RWPE1 (cell line): ENCODE data around the gene FHOD3.

Experiments
- CTCF ChIA-PET: fragments of 350-600 bp; sonication (Branson Sonifier 250); formaldehyde crosslinking; extraction: SDS; loops from one replicate; lab custom pipeline; 2021; lab: Yijun Ruan, JAX
- POLR2A ChIA-PET: fragments of 400-600 bp; formaldehyde crosslinking; extraction: SDS; loops from one replicate; lab custom pipeline; 2020; ENCODE audit warnings: antibody characterized with exemption; ENCODE audit not compliant: low non-redundant PET; lab: Yijun Ruan, JAX
- DNase-seq: peaks from one replicate; pipeline ENCODE4 v3.0.0; 2012; ENCODE audit warnings: low spot score
- H3K27ac ChIP-seq: fragments of 450-650 bp; 2 replicates; pipeline ENCODE4 v1.5.1; 2017
- CTCF ChIP-seq: fragments of 450-650 bp; conservative IDR thresholded peaks from 2 replicates; pipeline ENCODE4 v1.5.1; 2017; ENCODE audit warnings: low read depth, mild to moderate bottlenecking

The FHOD3 gene

GRCh38 chr18:36441426-36442240, 144.1 kb downstream of the FHOD3 start:
- ChIA-PET POLR2A (no interaction called here), CTCF (no interaction called here)
- peak; percentile 3 for DNase-seq
- no peak for TF ChIP-seq CTCF
- H3K27ac ChIP-seq = no peak overlapping the region

- no peak for DNase-seq
- CTCF ChIA-PET = interaction anchor here (0.6 kb wide), 1 partner anchor 755 kb away, joined by 4 read pairs; no protein-coding TSS in a partner anchor
- no peak for TF ChIP-seq CTCF
- POLR2A ChIA-PET = no interaction called here
- no peak overlapping the region for H3K27ac ChIP-seq
Observed at GRCh38 chr18:36442717-36443116, 145.2 kb downstream of the FHOD3 start.

- no peak overlapping the region for H3K27ac ChIP-seq
- ChIA-PET POLR2A (no interaction called here), CTCF (no interaction called here)
- DNase-seq = peak; percentile 2
- TF ChIP-seq CTCF = no peak
Observed at GRCh38 chr18:36446059-36446458, 148.5 kb downstream of the FHOD3 start.

GRCh38 chr18:36448384-36449290, 151.1 kb downstream of the FHOD3 start:
- no peak for DNase-seq
- ChIA-PET CTCF (interaction anchor here (0.6 kb wide), 1 partner anchor 227 kb away, joined by 3 read pairs; no protein-coding TSS in a partner anchor), POLR2A (no interaction called here)
- no peak for TF ChIP-seq CTCF
- H3K27ac ChIP-seq = no peak overlapping the region

GRCh38 chr18:36449451-36449850, 151.9 kb downstream of the FHOD3 start:
- ChIA-PET POLR2A (no interaction called here), CTCF (no interaction called here)
- no peak for DNase-seq
- no peak for TF ChIP-seq CTCF
- no peak overlapping the region for H3K27ac ChIP-seq

GRCh38 chr18:36450264-36450663, 152.8 kb downstream of the FHOD3 start:
- TF ChIP-seq CTCF = no peak
- CTCF ChIA-PET = no interaction called here
- H3K27ac ChIP-seq = no peak overlapping the region
- POLR2A ChIA-PET = interaction anchor here (0.5 kb wide), 1 partner anchor 13 kb away, joined by 3 read pairs; no protein-coding TSS in a partner anchor
- no peak for DNase-seq
